Mesendoderm (in vitro differentiated cells): Measurements from ENCODE around the gene HEPACAM2.

Source experiments
- DNase-seq: peaks from one replicate; pipeline ENCODE4 v3.0.0; 2013
- H2AK5ac ChIP-seq: 2 replicates; pipeline ENCODE4 v1.6.1; 2013; ENCODE audit warnings: low read length, inconsistent platforms
- H2BK120ac ChIP-seq: 2 replicates; pipeline ENCODE4 v1.6.1; 2013; ENCODE audit warnings: low read depth, mild to moderate bottlenecking, low read length, moderate library complexity, mixed read lengths
- H2BK15ac ChIP-seq: replicated peaks from 2 replicates; pipeline ENCODE4 v1.6.1; 2013; ENCODE audit warnings: low read depth, mild to moderate bottlenecking, moderate library complexity
- H2BK5ac ChIP-seq: 2 replicates; pipeline ENCODE4 v1.6.1; 2013; ENCODE audit warnings: low read length, inconsistent platforms
- H3K18ac ChIP-seq: 2 replicates; pipeline ENCODE4 v1.6.1; 2013; ENCODE audit warnings: mild to moderate bottlenecking, low read length, mixed read lengths
- H3K23ac ChIP-seq: one replicate; pipeline ENCODE4 v1.6.1; 2013; ENCODE audit warnings: low read length
- H3K27ac ChIP-seq: 2 replicates; pipeline ENCODE4 v1.5.1; 2013; ENCODE audit warnings: low read depth, mild to moderate bottlenecking, inconsistent platforms, low read length, moderate library complexity
- H3K27me3 ChIP-seq: 2 replicates; pipeline ENCODE4 v1.6.1; 2013; ENCODE audit warnings: low read length, control low read depth, mild to moderate bottlenecking, inconsistent platforms; ENCODE audit not compliant: insufficient read depth, poor library complexity
- H3K36me3 ChIP-seq: 2 replicates; pipeline ENCODE4 v1.6.1; 2013; ENCODE audit warnings: low read length, inconsistent platforms; ENCODE audit not compliant: control insufficient read depth, insufficient read depth
- H3K4ac ChIP-seq: one replicate; pipeline ENCODE4 v1.6.1; 2013; ENCODE audit warnings: low read depth, mild to moderate bottlenecking, low read length, moderate library complexity
- H3K4me1 ChIP-seq: 2 replicates; pipeline ENCODE4 v1.6.1; 2013; ENCODE audit warnings: low read depth, low read length, inconsistent platforms; ENCODE audit not compliant: control insufficient read depth
- H3K4me2 ChIP-seq: 2 replicates; pipeline ENCODE4 v1.6.1; 2013; ENCODE audit warnings: low read length
- H3K4me3 ChIP-seq: 2 replicates; pipeline ENCODE4 v1.5.1; 2013; ENCODE audit warnings: mild to moderate bottlenecking, low read length
- H3K56ac ChIP-seq: one replicate; pipeline ENCODE4 v1.6.1; 2013; ENCODE audit warnings: low read length
- H3K79me1 ChIP-seq: 2 replicates; pipeline ENCODE4 v1.6.1; 2013; ENCODE audit warnings: low read length, inconsistent platforms
- H3K79me2 ChIP-seq: 2 replicates; pipeline ENCODE4 v1.6.1; 2013; ENCODE audit warnings: mild to moderate bottlenecking, low read length; ENCODE audit not compliant: control insufficient read depth, insufficient read depth
- H3K9ac ChIP-seq: 2 replicates; pipeline ENCODE4 v1.6.1; 2013; ENCODE audit warnings: low read length, inconsistent platforms
- H4K5ac ChIP-seq: one replicate; pipeline ENCODE4 v1.6.1; 2013; ENCODE audit warnings: low read length
- H4K8ac ChIP-seq: one replicate; pipeline ENCODE4 v1.6.1; 2013; ENCODE audit warnings: low read depth, mild to moderate bottlenecking, control low read depth, low read length, moderate library complexity
- WGBS: extraction: QIAGEN DNeasy Blood & Tissue Kit; methylation state at CpG from one replicate; pipeline ENCODE4 v1.1.7; 2013; ENCODE audit warnings: low lambda C conversion rate, missing lambda C conversion rate; ENCODE audit not compliant: insufficient coverage; ENCODE audit errors: extremely low coverage; 5-methylcytosine and 5-hydroxymethylcytosine counted together

Gene HEPACAM2

GRCh38 chr7:93232673-93233018 lies 6.4 kb upstream of the HEPACAM2 start:
- no peak overlapping the region for H3K56ac ChIP-seq
- H4K8ac ChIP-seq = peak overlapping the region; percentile 89
- no peak overlapping the region for H2BK120ac ChIP-seq
- no peak overlapping the region for H2BK15ac ChIP-seq
- no peak overlapping the region for H4K5ac ChIP-seq
- peak overlapping the region; percentile 82 for H3K4me2 ChIP-seq
- H3K27ac ChIP-seq = no peak overlapping the region
- no peak overlapping the region for H2AK5ac ChIP-seq
- H3K18ac ChIP-seq = no peak overlapping the region
- DNase-seq = peak; percentile 8
- H3K4me3 ChIP-seq = peak overlapping the region; percentile 84
- H3K27me3 ChIP-seq = no peaks in the 10 kb centered on the region
- peak overlapping the region; percentile 64 for H3K9ac ChIP-seq
- no peaks in the 10 kb centered on the region for H3K36me3 ChIP-seq
- H3K4ac ChIP-seq = no peak overlapping the region
- H3K4me1 ChIP-seq = no peaks in the 10 kb centered on the region
- no CpG with 5 or more reads among the region's 8 CpGs for WGBS
- H3K23ac ChIP-seq = no peak overlapping the region
- no peaks in the 10 kb centered on the region for H3K79me2 ChIP-seq
- peaks cover 2% of the 10 kb centered on the region for H3K79me1 ChIP-seq
- H2BK5ac ChIP-seq = no peak overlapping the region

- no peak within 1 kb of the TSS for H2BK5ac ChIP-seq
- no peaks in the 10 kb centered on the region for H3K36me3 ChIP-seq
- no peak within 1 kb of the TSS for H2AK5ac ChIP-seq
Observed at GRCh38 chr7:93231799-93232672, 5.8 kb upstream of the HEPACAM2 start, which contains the start of gene VPS50. TSS of gene VPS50 (plus strand) at chr7:93232366. CDS start at chr7:93232468, 102 bp downstream.

GRCh38 chr7:93231259-93231658 lies 5.0 kb upstream of the HEPACAM2 start:
- no peak for DNase-seq
- no peak overlapping the region for H3K4me3 ChIP-seq
- H3K79me1 ChIP-seq = peaks cover 2% of the 10 kb centered on the region
- H3K4ac ChIP-seq = no peak overlapping the region
- no peak overlapping the region for H4K5ac ChIP-seq
- H3K56ac ChIP-seq = peak overlapping the region; percentile 95
- no peak overlapping the region for H4K8ac ChIP-seq
- no peaks in the 10 kb centered on the region for H3K4me1 ChIP-seq
- H3K36me3 ChIP-seq = no peaks in the 10 kb centered on the region
- no peak overlapping the region for H2AK5ac ChIP-seq
- H3K79me2 ChIP-seq = no peaks in the 10 kb centered on the region
- no peak overlapping the region for H3K23ac ChIP-seq
- H2BK120ac ChIP-seq = no peak overlapping the region
- no peak overlapping the region for H3K27ac ChIP-seq
- WGBS = no CpG with 5 or more reads among the region's 5 CpGs
- H2BK5ac ChIP-seq = no peak overlapping the region
- H3K27me3 ChIP-seq = no peaks in the 10 kb centered on the region
- peak overlapping the region; percentile 60 for H3K4me2 ChIP-seq
- H2BK15ac ChIP-seq = no peak overlapping the region
- H3K18ac ChIP-seq = no peak overlapping the region
- H3K9ac ChIP-seq = peak overlapping the region; percentile 72

More at GRCh38 chr7:93231799-93232672, 5.8 kb upstream of the HEPACAM2 start, which contains the start of gene VPS50:
- Histone ChIP-seq H3K9ac (peak within 1 kb of the TSS; percentile 72), H3K27me3 (no peaks in the 10 kb centered on the region), H2BK120ac (no peak within 1 kb of the TSS), H3K4me1 (no peaks in the 10 kb centered on the region), H3K27ac (no peak within 1 kb of the TSS), H3K4me2 (peak within 1 kb of the TSS; percentile 82), H3K23ac (no peak within 1 kb of the TSS), H3K79me2 (no peaks in the 10 kb centered on the region), H3K56ac (peak within 1 kb of the TSS; percentile 95), H2BK15ac (no peak within 1 kb of the TSS), H3K4ac (no peak within 1 kb of the TSS), H4K8ac (peak within 1 kb of the TSS; percentile 89), H4K5ac (no peak within 1 kb of the TSS), H3K79me1 (peaks cover 2% of the 10 kb centered on the region), H3K18ac (no peak within 1 kb of the TSS), H3K4me3 (peak within 1 kb of the TSS; percentile 84)
- WGBS = no CpG with 5 or more reads among the region's 40 CpGs
- DNase-seq = peak; percentile 99

GRCh38 chr7:93228302-93228701 lies 2.0 kb upstream of the HEPACAM2 start:
- no peak overlapping the region for H3K4ac ChIP-seq
- no peak overlapping the region for H4K8ac ChIP-seq
- H3K56ac ChIP-seq = no peak overlapping the region
- no peak overlapping the region for H2BK5ac ChIP-seq
- no peak overlapping the region for H2BK15ac ChIP-seq
- H3K18ac ChIP-seq = no peak overlapping the region
- H3K23ac ChIP-seq = no peak overlapping the region
- no peaks in the 10 kb centered on the region for H3K79me2 ChIP-seq
- H2BK120ac ChIP-seq = no peak overlapping the region
- H3K27ac ChIP-seq = no peak overlapping the region
- no peaks in the 10 kb centered on the region for H3K36me3 ChIP-seq
- no peak overlapping the region for H3K4me3 ChIP-seq
- H3K79me1 ChIP-seq = no peaks in the 10 kb centered on the region
- H2AK5ac ChIP-seq = no peak overlapping the region
- H3K27me3 ChIP-seq = no peaks in the 10 kb centered on the region
- H3K9ac ChIP-seq = no peak overlapping the region
- DNase-seq = peak; percentile 60
- no peak overlapping the region for H4K5ac ChIP-seq
- H3K4me1 ChIP-seq = no peaks in the 10 kb centered on the region
- no peak overlapping the region for H3K4me2 ChIP-seq
- no CpG with 5 or more reads among the region's 2 CpGs for WGBS

- H3K36me3 ChIP-seq = no peaks in the 10 kb centered on the region
- no peaks in the 10 kb centered on the region for H3K79me1 ChIP-seq
- no peak for DNase-seq
- H3K4me1 ChIP-seq = no peaks in the 10 kb centered on the region
- H3K79me2 ChIP-seq = no peaks in the 10 kb centered on the region
- no peaks in the 10 kb centered on the region for H3K27me3 ChIP-seq
- no peak overlapping the region for H2BK5ac ChIP-seq
- no peak overlapping the region for H3K18ac ChIP-seq
- no peak overlapping the region for H3K9ac ChIP-seq
- WGBS = no CpG with 5 or more reads among the region's 1 CpG
- no peak overlapping the region for H3K4ac ChIP-seq
- H2AK5ac ChIP-seq = no peak overlapping the region
- H4K8ac ChIP-seq = no peak overlapping the region
- H3K4me2 ChIP-seq = no peak overlapping the region
- no peak overlapping the region for H3K56ac ChIP-seq
- H3K23ac ChIP-seq = no peak overlapping the region
- no peak overlapping the region for H3K27ac ChIP-seq
- H2BK120ac ChIP-seq = no peak overlapping the region
- H2BK15ac ChIP-seq = no peak overlapping the region
- no peak overlapping the region for H3K4me3 ChIP-seq
- H4K5ac ChIP-seq = no peak overlapping the region
Observed at GRCh38 chr7:93219868-93220267, 6.4 kb downstream of the HEPACAM2 start.
